ENCODE measurements around the gene TGDS. TPM values are rescaled to one million over a fixed set of nuclear protein-coding genes. Genes with fewer than 3 reads are reported as not detected.
A peak's percentile ranks its signal among the peaks of the same experiment; 100 is the strongest.

Gene TGDS
- total RNA-seq, 2 donors from 2014 or later = 6.1 to 6.5 TPM

DNA sequence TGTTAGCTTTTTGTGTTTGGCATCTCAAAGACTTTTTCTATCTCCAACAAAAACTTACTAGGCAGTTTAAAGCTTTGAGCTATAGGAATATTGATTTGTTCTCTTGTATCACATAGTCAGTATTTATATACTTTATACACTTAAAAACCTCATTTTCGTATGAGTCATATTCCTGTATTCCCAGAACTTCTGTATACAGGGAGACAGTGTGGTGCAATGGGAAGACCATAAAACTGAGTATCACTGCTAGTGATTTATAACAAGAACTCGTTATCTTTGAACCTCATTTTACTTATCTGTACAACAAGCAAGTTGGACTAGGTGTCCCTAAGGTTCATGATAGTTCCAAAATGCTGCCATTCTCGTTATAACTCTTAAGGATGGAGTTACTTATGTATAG is 12.0 kb upstream of the TGDS start:
- no peak for DNase-seq (ENCODE audit: low spot score)
- Histone ChIP-seq H3K4me1 (no peaks in the 10 kb centered on the region), H3K27me3 (no peaks in the 10 kb centered on the region), H3K9me3 (no peaks in the 10 kb centered on the region), H3K4me3 (no peak overlapping the region), H3K27ac (no peak overlapping the region), H3K36me3 (peaks cover 21% of the 10 kb centered on the region)
- TF ChIP-seq, protein P1, sequence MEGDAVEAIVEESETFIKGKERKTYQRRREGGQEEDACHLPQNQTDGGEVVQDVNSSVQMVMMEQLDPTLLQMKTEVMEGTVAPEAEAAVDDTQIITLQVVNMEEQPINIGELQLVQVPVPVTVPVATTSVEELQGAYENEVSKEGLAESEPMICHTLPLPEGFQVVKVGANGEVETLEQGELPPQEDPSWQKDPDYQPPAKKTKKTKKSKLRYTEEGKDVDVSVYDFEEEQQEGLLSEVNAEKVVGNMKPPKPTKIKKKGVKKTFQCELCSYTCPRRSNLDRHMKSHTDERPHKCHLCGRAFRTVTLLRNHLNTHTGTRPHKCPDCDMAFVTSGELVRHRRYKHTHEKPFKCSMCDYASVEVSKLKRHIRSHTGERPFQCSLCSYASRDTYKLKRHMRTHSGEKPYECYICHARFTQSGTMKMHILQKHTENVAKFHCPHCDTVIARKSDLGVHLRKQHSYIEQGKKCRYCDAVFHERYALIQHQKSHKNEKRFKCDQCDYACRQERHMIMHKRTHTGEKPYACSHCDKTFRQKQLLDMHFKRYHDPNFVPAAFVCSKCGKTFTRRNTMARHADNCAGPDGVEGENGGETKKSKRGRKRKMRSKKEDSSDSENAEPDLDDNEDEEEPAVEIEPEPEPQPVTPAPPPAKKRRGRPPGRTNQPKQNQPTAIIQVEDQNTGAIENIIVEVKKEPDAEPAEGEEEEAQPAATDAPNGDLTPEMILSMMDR (IDR thresholded peaks at IDR 0.05) = no peak

DNA sequence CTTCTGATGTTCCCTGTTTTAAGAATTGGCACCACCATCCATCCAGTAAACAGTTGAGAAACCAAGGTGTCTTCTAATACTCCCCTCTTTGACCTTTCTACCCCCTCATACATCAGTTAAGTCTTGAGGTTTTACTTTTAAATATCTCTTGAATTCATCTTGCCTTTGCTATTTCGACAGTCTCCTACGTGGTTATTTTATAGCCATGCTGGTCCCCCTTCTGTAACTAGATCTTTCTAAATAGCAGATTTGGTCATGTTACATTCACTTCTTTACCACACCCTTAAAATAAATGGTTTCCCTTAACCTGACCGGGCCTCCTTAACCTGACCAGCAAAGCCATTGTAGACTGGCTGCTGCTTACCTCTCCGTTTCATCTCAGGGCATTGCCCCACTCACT is 11.1 kb upstream of the TGDS start:
- no peak for DNase-seq (ENCODE audit: low spot score)
- no peak overlapping the region for H3K4me3 ChIP-seq
- no peaks in the 10 kb centered on the region for H3K9me3 ChIP-seq
- H3K27me3 ChIP-seq = no peaks in the 10 kb centered on the region
- TF ChIP-seq, protein P1 (IDR thresholded peaks at IDR 0.05) = no peak
- no peak overlapping the region for H3K27ac ChIP-seq
- H3K36me3 ChIP-seq = peaks cover 21% of the 10 kb centered on the region
- no peaks in the 10 kb centered on the region for H3K4me1 ChIP-seq

- H3K27ac ChIP-seq = peak overlapping the region; percentile 88 to 89
- peaks cover 10% of the 10 kb centered on the region for H3K36me3 ChIP-seq
- peak overlapping the region; percentile 70 to 80 for H3K4me3 ChIP-seq
- H3K4me1 ChIP-seq = no peaks in the 10 kb centered on the region
- no peaks in the 10 kb centered on the region for H3K27me3 ChIP-seq
- no peaks in the 10 kb centered on the region for H3K9me3 ChIP-seq
- TF ChIP-seq, protein P1 (IDR thresholded peaks at IDR 0.05) = no peak
- no peak for DNase-seq (ENCODE audit: low spot score)
These were observed 6.5 kb upstream of the TGDS start for GRCh38 chr13:94602467-94602866.

DNA sequence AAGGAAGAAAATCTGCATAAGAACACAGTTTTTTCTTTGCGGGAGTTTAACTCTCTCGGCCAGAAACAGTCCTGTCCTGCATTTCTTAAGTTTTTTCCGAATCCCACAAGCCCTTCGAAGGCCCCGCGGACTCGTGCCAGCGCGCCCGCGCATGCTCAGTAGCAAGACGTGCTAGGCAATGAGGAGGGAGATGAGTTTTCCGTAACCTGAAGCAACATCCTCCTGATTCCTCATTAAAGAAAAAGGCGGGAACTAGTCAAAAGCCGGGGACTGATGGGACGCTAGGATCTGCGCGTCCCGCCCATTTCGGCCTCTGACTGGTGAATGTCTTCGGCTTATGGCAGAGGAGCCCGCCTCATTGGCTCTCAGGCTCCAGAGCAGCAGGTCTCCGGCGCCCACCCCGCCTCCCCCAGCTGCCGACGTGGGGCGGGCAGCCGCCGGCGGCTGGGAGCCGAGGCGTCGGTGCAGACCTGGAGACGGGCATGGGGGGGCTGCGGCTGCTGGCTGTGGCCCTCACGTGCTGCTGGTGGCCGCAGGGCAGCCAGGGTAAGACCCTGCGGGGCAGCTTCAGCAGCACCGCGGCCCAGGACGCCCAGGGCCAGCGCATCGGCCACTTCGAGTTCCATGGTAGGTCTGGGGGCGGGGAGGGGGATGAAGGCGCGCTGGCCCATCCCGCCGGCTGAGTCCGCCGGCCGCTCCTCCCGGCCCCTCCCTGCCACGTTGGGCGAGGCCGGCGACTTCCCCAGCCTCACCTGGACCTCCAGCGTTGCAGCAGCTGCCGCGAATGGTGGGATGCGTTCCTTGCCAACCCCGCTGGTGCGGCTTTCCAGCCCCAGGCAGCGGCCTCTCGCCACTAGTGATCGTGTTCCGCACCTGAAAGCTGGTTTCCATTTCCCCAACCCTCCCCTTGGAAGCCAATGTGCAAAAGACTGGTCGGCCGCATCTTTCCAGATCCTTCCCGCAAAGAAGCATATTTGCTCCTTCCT is 5.8 kb upstream of the TGDS start, which contains the start of gene GPR180:
Gene GPR180, plus strand, starts transcription at position 412 of the 986 bp plus-strand sequence. Its CDS starts 71 bp downstream, at position 483.
- DNase-seq (ENCODE audit: low spot score) = peak; percentile 98
- H3K27ac ChIP-seq = peak within 1 kb of the TSS; percentile 88 to 89
- H3K27me3 ChIP-seq = no peaks in the 10 kb centered on the region
- peak within 1 kb of the TSS; percentile 70 to 80 for H3K4me3 ChIP-seq
- peaks cover 7% of the 10 kb centered on the region for H3K36me3 ChIP-seq
- TF ChIP-seq, protein P1 (IDR thresholded peaks at IDR 0.05) = peak in 1 of 2 donors; percentile 15
- H3K9me3 ChIP-seq = no peaks in the 10 kb centered on the region
- H3K4me1 ChIP-seq = no peaks in the 10 kb centered on the region

- no peaks in the 10 kb centered on the region for H3K9me3 ChIP-seq
- no peak for DNase-seq (ENCODE audit: low spot score)
- no peaks in the 10 kb centered on the region for H3K27me3 ChIP-seq
- H3K27ac ChIP-seq = no peak overlapping the region
- TF ChIP-seq, protein P1 (IDR thresholded peaks at IDR 0.05) = no peak
- no peak overlapping the region for H3K4me3 ChIP-seq
- peaks cover 0 to 11% of the 10 kb centered on the region in 2 donors for H3K4me1 ChIP-seq
- H3K36me3 ChIP-seq = no peaks in the 10 kb centered on the region
These were observed 3.9 kb upstream of the TGDS start for GRCh38 chr13:94599877-94600276.
